ENCODE results near the gene DMRT3. TPM values are rescaled to one million over a fixed set of nuclear protein-coding genes. Genes with fewer than 3 reads are reported as not detected.

DMRT3 gene
- total and polyA plus RNA-seq, 4 donors = not detected

GRCh38 chr9:1028501-1029190, 52.2 kb downstream of the DMRT3 start:
- Histone ChIP-seq H3K36me3 (ENCODE audit: control insufficient read depth in 4 of 4, insufficient read depth in 3 of 4, low read depth in 1 of 4, low read length in 3 of 4) (no peaks in the 10 kb centered on the region), H3K4me3 (ENCODE audit: low read depth in 1 of 3, low read length in 3 of 3) (no peak overlapping the region), H3K9me3 (ENCODE audit: control insufficient read depth in 4 of 4, low read length in 3 of 4) (no peaks in the 10 kb centered on the region), H3K4me1 (ENCODE audit: control insufficient read depth in 4 of 4, insufficient read depth in 4 of 4, low read length in 3 of 4) (no peaks in the 10 kb centered on the region), H3K27me3 (ENCODE audit: control insufficient read depth in 4 of 4, insufficient read depth in 4 of 4, low read length in 3 of 4) (peaks cover 0 to 17% (median 2%) of the 10 kb centered on the region in 4 donors), H3K27ac (ENCODE audit: low read depth in 1 of 2, low read length in 2 of 2) (no peak overlapping the region), H3K9ac (ENCODE audit: low read depth in 1 of 2, low read length in 2 of 2) (no peak overlapping the region)
- WGBS = 67% methylated on average over 8 of the region's 8 CpGs
- DNase-seq (ENCODE audit: low spot score) = no peak
- TF ChIP-seq, protein P1, sequence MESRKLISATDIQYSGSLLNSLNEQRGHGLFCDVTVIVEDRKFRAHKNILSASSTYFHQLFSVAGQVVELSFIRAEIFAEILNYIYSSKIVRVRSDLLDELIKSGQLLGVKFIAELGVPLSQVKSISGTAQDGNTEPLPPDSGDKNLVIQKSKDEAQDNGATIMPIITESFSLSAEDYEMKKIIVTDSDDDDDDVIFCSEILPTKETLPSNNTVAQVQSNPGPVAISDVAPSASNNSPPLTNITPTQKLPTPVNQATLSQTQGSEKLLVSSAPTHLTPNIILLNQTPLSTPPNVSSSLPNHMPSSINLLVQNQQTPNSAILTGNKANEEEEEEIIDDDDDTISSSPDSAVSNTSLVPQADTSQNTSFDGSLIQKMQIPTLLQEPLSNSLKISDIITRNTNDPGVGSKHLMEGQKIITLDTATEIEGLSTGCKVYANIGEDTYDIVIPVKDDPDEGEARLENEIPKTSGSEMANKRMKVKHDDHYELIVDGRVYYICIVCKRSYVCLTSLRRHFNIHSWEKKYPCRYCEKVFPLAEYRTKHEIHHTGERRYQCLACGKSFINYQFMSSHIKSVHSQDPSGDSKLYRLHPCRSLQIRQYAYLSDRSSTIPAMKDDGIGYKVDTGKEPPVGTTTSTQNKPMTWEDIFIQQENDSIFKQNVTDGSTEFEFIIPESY (IDR thresholded peaks at IDR 0.05) = no peak
- TF ChIP-seq CTCF (IDR thresholded peaks at IDR 0.05; ENCODE audit: low read depth, low read length, missing input control) (no peak), FOXA1 (IDR thresholded peaks at IDR 0.05) (no peak), JUND (IDR thresholded peaks at IDR 0.05) (no peak), RAD21 (IDR thresholded peaks at IDR 0.05) (no peak), RXRA (IDR thresholded peaks at IDR 0.05) (no peak)
- TF ChIP-seq, protein P2, sequence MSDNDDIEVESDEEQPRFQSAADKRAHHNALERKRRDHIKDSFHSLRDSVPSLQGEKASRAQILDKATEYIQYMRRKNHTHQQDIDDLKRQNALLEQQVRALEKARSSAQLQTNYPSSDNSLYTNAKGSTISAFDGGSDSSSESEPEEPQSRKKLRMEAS (IDR thresholded peaks at IDR 0.05) = no peak

GRCh38 chr9:1031951-1032601, 55.6 kb downstream of the DMRT3 start:
- no peak overlapping the region for H3K9ac ChIP-seq (ENCODE audit: low read depth in 1 of 2, low read length in 2 of 2)
- 65% methylated on average over 14 of the region's 14 CpGs for WGBS
- H3K36me3 ChIP-seq (ENCODE audit: control insufficient read depth in 4 of 4, insufficient read depth in 3 of 4, low read depth in 1 of 4, low read length in 3 of 4) = no peaks in the 10 kb centered on the region
- H3K27ac ChIP-seq (ENCODE audit: low read depth in 1 of 2, low read length in 2 of 2) = no peak overlapping the region
- H3K4me1 ChIP-seq (ENCODE audit: control insufficient read depth in 4 of 4, insufficient read depth in 4 of 4, low read length in 3 of 4) = no peaks in the 10 kb centered on the region
- H3K9me3 ChIP-seq (ENCODE audit: control insufficient read depth in 4 of 4, low read length in 3 of 4) = no peaks in the 10 kb centered on the region
- peaks cover 0 to 17% (median 2%) of the 10 kb centered on the region in 4 donors for H3K27me3 ChIP-seq (ENCODE audit: control insufficient read depth in 4 of 4, insufficient read depth in 4 of 4, low read length in 3 of 4)
- TF ChIP-seq FOXA1 (IDR thresholded peaks at IDR 0.05) (no peak), RAD21 (IDR thresholded peaks at IDR 0.05) (no peak), TAF1 (conservative IDR thresholded peaks at IDR 0.05) (no peak), YY1 (IDR thresholded peaks at IDR 0.05) (no peak), CTCF (IDR thresholded peaks at IDR 0.05; ENCODE audit: low read depth, low read length, missing input control) (no peak)
- TF ChIP-seq, protein P2 (IDR thresholded peaks at IDR 0.05) = no peak
- DNase-seq (ENCODE audit: low spot score) = no peak
- H3K4me3 ChIP-seq (ENCODE audit: low read depth in 1 of 3, low read length in 3 of 3) = no peak overlapping the region
